ENCODE measurements around the gene SLC30A2. TPM values are rescaled to one million over a fixed set of nuclear protein-coding genes. Genes with fewer than 3 reads are reported as not detected.

Gene SLC30A2
- polyA plus RNA-seq, 4 donors: 3.1 to 5.8 (median 4.2) TPM

- no peak for DNase-seq (ENCODE audit: low read depth in 4 of 4, low spot score in 2 of 4)
Observed at GRCh38 chr1:26003262-26003661, 42.7 kb downstream of the SLC30A2 start.

DNA sequence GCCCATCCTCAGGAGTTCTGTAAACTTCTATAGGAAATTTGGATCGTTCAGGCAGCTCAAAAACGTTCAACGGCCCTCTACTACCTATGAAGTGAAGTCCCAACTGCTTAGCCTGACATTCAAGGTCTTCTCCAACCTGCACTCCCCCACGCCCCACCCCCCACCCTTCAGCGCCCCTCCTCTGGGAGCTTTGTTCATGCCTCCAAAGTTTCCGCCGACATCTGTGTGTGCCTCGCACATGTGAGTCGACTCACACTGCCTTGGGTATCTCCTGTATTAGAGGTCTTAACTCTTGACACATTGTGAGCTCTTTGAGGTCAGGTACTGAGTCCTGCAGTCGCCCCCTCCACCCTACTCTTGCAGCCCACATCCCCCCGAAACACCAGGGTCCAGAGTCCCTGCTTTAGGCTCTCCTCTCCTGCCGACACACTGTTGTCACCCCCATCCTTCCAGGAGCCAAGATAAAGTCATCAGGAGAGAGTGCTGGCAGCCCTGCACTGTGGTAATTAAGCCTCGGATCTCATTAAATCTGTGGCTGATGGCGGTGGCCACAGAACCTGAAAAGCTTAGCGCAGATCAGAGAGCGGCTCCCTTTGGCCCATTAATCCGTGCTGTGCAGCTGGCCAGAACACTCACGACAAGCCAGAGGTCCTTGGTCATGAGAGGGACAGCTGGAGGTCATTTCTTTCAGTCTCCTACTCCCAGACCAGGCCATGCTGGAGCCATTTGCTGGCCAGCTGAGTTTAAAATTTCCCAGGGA, 46.7 kb downstream of the SLC30A2 start:
- DNase-seq (ENCODE audit: low read depth in 4 of 4, low spot score in 2 of 4): no peak

DNA sequence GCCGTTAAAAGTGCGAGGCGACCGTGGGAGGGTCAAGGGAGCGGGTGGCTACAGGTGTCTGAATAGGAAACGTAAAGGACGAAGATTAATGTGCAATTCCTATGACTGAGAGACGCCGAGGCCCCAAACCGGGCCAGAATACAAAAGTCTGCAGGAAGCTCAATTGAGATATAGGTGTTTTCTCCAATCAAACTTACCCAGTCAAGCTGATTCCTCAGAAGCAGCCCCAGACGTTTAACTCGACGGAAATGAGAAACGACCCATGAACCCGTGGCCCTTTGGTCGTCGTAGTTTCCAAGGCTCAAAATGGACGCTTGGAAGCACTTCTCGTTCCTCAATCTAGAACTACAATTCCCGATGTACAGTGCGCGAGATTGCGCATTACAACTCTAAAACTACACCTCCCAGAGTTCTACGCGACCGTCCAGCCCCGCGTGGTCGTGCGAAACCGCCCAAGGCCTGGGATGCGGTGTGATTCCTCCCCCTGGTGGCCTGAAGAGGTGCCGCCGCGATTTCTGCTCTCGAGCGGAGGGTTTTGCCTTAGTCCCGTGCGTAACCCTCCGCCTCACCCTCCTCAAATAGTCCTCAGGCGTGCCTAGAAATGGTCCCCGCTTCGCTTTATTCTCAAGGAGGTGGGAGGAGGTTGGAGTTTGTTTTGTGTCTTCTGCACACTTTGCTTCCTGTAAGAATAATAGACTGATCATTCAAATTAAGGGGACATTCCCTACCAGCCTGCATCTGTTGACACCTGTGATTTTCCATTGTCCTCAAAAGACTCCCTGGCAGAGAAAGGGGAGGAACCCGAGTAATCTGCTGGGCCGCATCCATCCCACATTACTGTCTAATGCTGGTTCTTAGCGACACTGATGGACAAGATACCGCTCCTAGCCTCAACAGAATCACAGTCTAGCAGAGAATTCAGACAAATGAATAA, 47.8 kb downstream of the SLC30A2 start, which contains the start of gene PAFAH2:
Gene PAFAH2 (minus strand): TSS at position 236 of the 934 bp plus-strand sequence. CDS start 7,247 bp downstream, outside the sequence.
- peak; percentile 97 to 100 (median 98) for DNase-seq (ENCODE audit: low read depth in 4 of 4, low spot score in 2 of 4)

DNA sequence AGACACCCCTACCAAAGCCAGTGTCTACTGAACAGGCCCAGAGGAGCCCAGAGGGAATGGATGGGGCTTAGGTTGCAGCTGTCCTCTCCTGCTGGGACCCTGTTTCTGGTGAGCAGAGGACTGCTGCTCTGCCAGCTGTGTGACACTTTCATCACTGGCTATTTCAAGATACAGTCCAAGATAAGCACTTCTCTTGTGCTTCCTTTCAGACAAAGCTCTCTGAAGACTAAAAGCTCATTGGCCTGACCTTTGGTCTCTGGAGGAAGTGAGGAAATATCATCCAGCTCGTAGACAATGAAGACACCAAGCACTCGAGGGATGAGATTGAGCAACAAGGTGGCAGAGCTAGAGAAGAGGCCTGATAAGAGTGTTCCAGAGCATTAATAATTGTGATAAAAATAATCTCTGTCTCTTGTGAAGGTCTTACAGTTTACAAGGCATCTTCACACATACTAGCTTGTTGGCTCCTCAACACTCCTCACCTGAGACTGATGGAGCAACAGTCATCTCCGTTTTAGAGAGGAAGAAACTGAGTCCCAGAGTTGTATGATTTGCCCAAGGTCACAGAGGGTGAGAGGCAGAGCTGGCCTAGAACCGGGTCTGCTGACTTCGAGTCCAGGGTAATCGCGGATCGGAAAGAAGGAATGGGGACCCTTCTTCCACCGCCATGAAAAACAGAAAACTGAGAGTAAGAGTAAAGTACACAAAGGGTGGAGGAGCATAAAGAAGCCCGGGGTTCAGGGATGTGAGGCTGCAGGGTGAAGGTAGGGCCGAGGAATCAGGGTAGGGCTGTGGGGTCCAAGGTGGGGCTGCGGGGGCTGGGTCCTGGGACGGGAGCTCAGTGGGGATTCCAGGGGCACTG, 48.7 kb downstream of the SLC30A2 start:
- no peak for DNase-seq (ENCODE audit: low read depth in 4 of 4, low spot score in 2 of 4)

DNA sequence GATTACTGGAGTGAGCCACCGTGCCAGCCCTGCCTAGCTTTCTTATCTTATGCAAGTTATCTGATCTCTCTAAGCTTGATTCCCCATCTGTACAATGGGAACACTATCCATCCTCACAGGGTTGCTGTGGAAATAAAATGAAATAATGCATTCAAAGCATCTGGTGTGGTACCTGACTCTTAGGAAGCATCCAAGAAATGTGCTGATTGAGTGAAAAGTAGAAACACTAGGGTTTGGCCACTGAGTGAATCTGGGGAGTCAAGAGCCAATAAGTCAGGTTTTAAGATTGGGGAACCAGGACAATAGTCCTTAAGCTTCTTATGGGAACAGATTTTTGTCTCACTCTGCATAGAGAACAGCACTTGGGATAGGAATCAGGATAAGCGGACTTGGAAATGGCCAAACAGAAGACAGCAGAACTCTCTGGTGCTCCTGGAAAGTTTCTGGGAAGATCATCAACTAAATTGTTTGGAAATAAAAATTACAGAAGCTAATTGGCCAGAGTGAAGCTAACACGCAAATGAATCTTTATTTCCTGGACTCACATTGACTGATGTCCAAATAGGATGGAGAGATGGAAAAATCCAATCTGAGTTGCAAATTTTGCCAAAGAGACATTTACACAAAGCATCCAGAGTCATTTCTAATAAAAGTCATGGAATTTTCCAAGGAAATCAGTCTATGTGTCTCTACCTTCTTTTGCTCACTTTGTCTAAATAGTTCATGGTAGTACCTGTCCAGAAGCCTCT, 51.3 kb downstream of the SLC30A2 start:
- no peak for DNase-seq (ENCODE audit: low read depth in 4 of 4, low spot score in 2 of 4)

- no peak for DNase-seq (ENCODE audit: low read depth in 4 of 4, low spot score in 2 of 4)
Observed at GRCh38 chr1:25993197-25993951, 52.5 kb downstream of the SLC30A2 start.

DNA sequence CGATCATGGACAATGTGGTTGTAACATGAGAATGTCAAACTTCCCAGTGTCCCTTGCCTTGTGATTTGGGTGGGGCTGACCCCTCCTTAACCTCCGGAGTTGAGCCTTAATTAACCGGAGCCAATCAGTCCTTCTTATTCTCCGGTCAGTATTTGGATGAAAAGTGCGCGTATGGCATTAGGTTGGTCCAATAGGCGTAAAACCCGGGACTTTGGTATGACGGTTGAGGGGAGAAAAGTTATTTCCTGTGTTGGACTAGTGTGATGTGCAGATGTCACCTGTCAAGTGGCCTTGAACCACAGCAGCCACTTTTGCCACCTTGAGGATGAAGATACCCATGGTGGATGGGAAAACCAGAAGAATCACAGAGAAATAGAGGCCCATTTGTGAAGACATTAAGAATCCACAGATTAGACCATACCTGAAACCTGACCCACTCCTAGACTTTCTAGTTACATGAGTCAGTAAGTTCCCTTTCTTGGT, 53.2 kb downstream of the SLC30A2 start:
- DNase-seq (ENCODE audit: low read depth in 4 of 4, low spot score in 2 of 4): no peak

DNA sequence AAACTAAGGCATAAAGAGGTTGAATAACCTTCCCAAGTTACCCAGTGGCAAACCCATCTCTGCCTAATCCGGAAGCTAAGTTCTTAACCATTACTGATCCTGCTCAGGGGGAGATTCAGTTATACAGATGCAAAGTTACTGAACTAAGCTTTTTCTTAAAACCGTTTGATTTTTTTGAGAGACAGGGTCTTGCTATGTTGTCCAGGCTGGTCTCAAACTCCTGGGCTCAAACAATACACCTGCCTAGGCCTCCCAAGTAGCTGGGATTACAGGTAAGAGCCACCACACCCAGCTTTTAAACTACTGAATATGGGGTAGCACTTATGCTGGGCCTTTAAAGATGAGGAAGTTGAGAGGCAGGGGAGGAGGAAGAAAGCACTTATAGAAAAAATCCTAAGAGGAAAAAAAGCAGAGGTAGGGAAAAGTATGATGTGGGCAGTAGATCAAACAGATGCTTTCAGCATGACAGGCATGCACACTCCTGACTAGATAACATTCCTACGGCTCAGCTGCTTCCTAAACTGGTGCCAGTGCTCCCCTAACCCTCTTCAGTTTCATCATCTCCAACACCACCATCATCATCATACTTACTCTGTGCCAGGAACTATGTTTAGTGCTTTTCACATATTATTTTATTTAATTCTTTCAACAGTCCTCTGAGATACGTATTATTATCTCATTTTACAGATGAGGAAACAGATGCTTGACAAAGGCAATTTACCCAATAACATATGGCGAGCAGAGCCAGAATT, 53.8 kb downstream of the SLC30A2 start:
- DNase-seq (ENCODE audit: low read depth in 4 of 4, low spot score in 2 of 4): no peak

DNA sequence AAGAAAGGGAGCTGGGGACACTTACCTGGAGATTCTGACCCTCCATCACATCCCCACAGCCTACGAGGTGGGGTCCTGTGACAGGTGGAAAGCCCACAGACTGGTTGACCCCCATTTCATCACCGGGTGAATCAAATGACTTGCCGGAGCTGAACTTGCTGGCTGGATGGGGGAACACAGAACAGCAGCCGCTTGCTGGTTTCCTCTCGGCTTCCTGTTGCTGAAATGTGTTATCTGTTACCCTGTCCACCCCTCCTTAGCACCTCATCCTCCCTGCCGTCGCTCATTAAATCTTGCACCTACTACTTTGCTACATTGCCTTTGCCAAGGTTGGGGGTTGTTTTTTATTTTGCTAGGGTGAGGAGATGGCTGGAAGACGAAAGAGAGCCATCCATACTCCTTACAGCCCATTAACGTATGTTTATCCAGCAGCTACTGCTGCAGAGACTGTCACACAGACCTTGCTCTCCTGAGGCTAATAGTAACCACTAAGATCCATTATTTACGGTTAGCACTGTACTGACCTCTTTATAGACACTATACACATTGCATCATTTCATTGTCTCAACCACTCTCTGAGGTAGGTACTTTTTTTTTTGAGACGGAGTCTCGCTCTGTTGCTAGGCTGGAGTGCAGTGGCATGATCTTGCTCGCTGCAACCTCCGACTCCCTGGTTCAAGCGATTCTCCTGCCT, 55.1 kb downstream of the SLC30A2 start:
- DNase-seq (ENCODE audit: low read depth in 4 of 4, low spot score in 2 of 4): no peak

- no peak for DNase-seq (ENCODE audit: low read depth in 4 of 4, low spot score in 2 of 4)
Observed at GRCh38 chr1:25990251-25990650, 55.7 kb downstream of the SLC30A2 start.

- no peak for DNase-seq (ENCODE audit: low read depth in 4 of 4, low spot score in 2 of 4)
Observed at GRCh38 chr1:25989440-25990234, 56.3 kb downstream of the SLC30A2 start.

GRCh38 chr1:25987951-25988350, 58.0 kb downstream of the SLC30A2 start:
- no peak for DNase-seq (ENCODE audit: low read depth in 4 of 4, low spot score in 2 of 4)

Other genes with a start within 250 kb of the SLC30A2 start
- 10 to 100 TPM; 76.3 to 93.2 (median 82.8) TPM for gene SELENON, start 245.9 kb downstream of the SLC30A2 start, polyA plus RNA-seq (ENCODE audit: insufficient read length in 4 of 4)
- 100 to 1,000 TPM in 2 of 4 donors, 10 to 100 TPM in 2; 80.8 to 112 (median 101) TPM for gene MTFR1L, start 226.2 kb downstream of the SLC30A2 start, polyA plus RNA-seq (ENCODE audit: insufficient read length in 4 of 4)
- gene AUNIP, start 186.7 kb downstream of the SLC30A2 start, polyA plus RNA-seq (ENCODE audit: insufficient read length in 4 of 4): 1 to 10 TPM; 3.2 to 4.0 (median 3.6) TPM
- 10 to 100 TPM; 26.7 to 35.1 (median 31.0) TPM for gene PAQR7, start 170.4 kb downstream of the SLC30A2 start, polyA plus RNA-seq (ENCODE audit: insufficient read length in 4 of 4)
- gene STMN1, start 139.7 kb downstream of the SLC30A2 start, polyA plus RNA-seq (ENCODE audit: insufficient read length in 4 of 4): 1,000 to 10,000 TPM; 1,095 to 1,236 (median 1,139) TPM
- gene PAFAH2, start 48.1 kb downstream of the SLC30A2 start, polyA plus RNA-seq (ENCODE audit: insufficient read length in 4 of 4): 10 to 100 TPM; 14.1 to 23.4 (median 18.7) TPM
- 1 to 10 TPM; 1.3 to 2.4 (median 1.7) TPM for gene EXTL1, start 24.3 kb downstream of the SLC30A2 start, polyA plus RNA-seq (ENCODE audit: insufficient read length in 4 of 4)
- under 1 TPM; 0.62 to 0.87 (median 0.75) TPM for gene TRIM63, start 21.5 kb upstream of the SLC30A2 start, polyA plus RNA-seq (ENCODE audit: insufficient read length in 4 of 4)
- gene PDIK1L, start 65.7 kb upstream of the SLC30A2 start, polyA plus RNA-seq (ENCODE audit: insufficient read length in 4 of 4): 10 to 100 TPM; 17.3 to 20.6 (median 19.5) TPM
- 1 to 10 TPM; 1.0 to 2.2 (median 1.3) TPM for gene FAM110D, start 113.0 kb upstream of the SLC30A2 start, polyA plus RNA-seq (ENCODE audit: insufficient read length in 4 of 4)
- gene C1orf232, start 122.8 kb upstream of the SLC30A2 start, polyA plus RNA-seq (ENCODE audit: insufficient read length in 4 of 4): under 1 TPM in 3 of 4 donors, not detected in 1; 0.22 to 0.40 (median 0.23) TPM
- 10 to 100 TPM; 14.3 to 27.1 (median 19.5) TPM for gene ZNF593, start 123.8 kb upstream of the SLC30A2 start, polyA plus RNA-seq (ENCODE audit: insufficient read length in 4 of 4)
- 1 to 10 TPM in 1 of 4 donors, under 1 TPM in 3; 0.41 to 1.4 (median 0.71) TPM for gene ZNF593OS, start 125.7 kb upstream of the SLC30A2 start, polyA plus RNA-seq (ENCODE audit: insufficient read length in 4 of 4)
- gene CNKSR1, start 131.4 kb upstream of the SLC30A2 start, polyA plus RNA-seq (ENCODE audit: insufficient read length in 4 of 4): 10 to 100 TPM in 3 of 4 donors, 1 to 10 TPM in 1; 9.4 to 24.4 (median 15.5) TPM
- under 1 TPM in 3 of 4 donors, not detected in 1; 0.13 to 0.17 (median 0.16) TPM for gene CATSPER4, start 144.5 kb upstream of the SLC30A2 start, polyA plus RNA-seq (ENCODE audit: insufficient read length in 4 of 4)
- 10 to 100 TPM; 11.7 to 23.1 (median 19.2) TPM for gene CEP85, start 188.1 kb upstream of the SLC30A2 start, polyA plus RNA-seq (ENCODE audit: insufficient read length in 4 of 4)
- 100 to 1,000 TPM in 2 of 4 donors, 10 to 100 TPM in 2; 85.5 to 114 (median 100) TPM for gene SH3BGRL3, start 234.0 kb upstream of the SLC30A2 start, polyA plus RNA-seq (ENCODE audit: insufficient read length in 4 of 4)